HCT116 (cell line): ENCODE measurements around the gene MCRIP2. TPM values are rescaled to one million over a fixed set of nuclear protein-coding genes. Genes with fewer than 3 reads are reported as not detected.

Experiments used
- ATAC-seq: fragments of 200-7000 bp; cut with Tn5 transposase; 2 replicates; pipeline ENCODE4 v1.9.1; 2020; ENCODE audit warnings: mild to moderate bottlenecking, moderate library complexity
- BruUV-seq: library from RNA; stranded (reverse); fragments of 400-500 nt; replicated peaks from 2 replicates; lab custom pipeline; 2021; lab: Mats Ljungman, UMichigan
- CTCF ChIA-PET: fragments of 300-600 bp; sonication (Branson Sonifier 250); formaldehyde crosslinking; loops from one replicate; lab custom pipeline; 2021; ENCODE audit warnings: antibody characterized with exemption; lab: Charles Lee
- POLR2A ChIA-PET: fragments of 300-600, 350-600 bp; sonication (Branson Sonifier 250); formaldehyde crosslinking; loops from one replicate; lab custom pipeline; 2021; ENCODE audit warnings: antibody characterized with exemption; lab: Charles Lee
- RAD21 ChIA-PET, 2 experiments: fragments of 300-600 bp; sonication (Branson Sonifier 250); formaldehyde crosslinking; loops; one replicate each; lab custom pipeline; 2023; ENCODE audit warnings: low total read pairs in 2 of 2; ENCODE audit not compliant: uncharacterized antibody in 2 of 2, unreplicated experiment in 2 of 2, low non-redundant PET in 1 of 2; lab: Charles Lee
- DNase-seq: peaks from one replicate; pipeline ENCODE4 v3.0.0-alpha.2; 2010; ENCODE audit warnings: low read depth, low spot score
- H2AFZ ChIP-seq: fragments of 200-600 bp; shearing (Covaris generic), sonication (generic); 2 replicates; pipeline ENCODE4 v1.6.1; 2017; ENCODE audit warnings: low read depth, mixed run types, mixed read lengths, antibody characterized with exemption, low read length; ENCODE audit not compliant: poor library complexity, severe bottlenecking
- H3K27ac ChIP-seq: 2 replicates; pipeline ENCODE4 v1.5.1; 2012; ENCODE audit warnings: low read depth, low read length
- H3K27me3 ChIP-seq: fragments of 200-600 bp; sonication (generic); 2 replicates; pipeline ENCODE4 v1.6.1; 2016; ENCODE audit warnings: mixed run types, low read length, mixed read lengths; ENCODE audit not compliant: insufficient read depth
- H3K36me3 ChIP-seq, 2 experiments: fragments of 200-500 bp in 1 of 2; fragments of 200-600 bp in 1 of 2; sonication (Bioruptor generic) in 1 of 2; sonication (generic) in 1 of 2; 2 replicates each; pipeline versions ENCODE4 v1.5.1 to v1.6.1; 2014 to 2016; ENCODE audit warnings: low read length in 2 of 2, inconsistent platforms in 1 of 2, mixed read lengths in 1 of 2, mixed run types in 1 of 2; ENCODE audit not compliant: insufficient read depth in 2 of 2, control insufficient read depth in 1 of 2
- H3K4me1 ChIP-seq, 2 experiments: fragments of 200-600 bp in 1 of 2; sonication (generic) in 1 of 2; 2 replicates each; pipeline versions ENCODE4 v1.5.1 to v1.6.1; 2012 to 2017; ENCODE audit warnings: low read length in 2 of 2, inconsistent platforms in 1 of 2, mild to moderate bottlenecking in 1 of 2, mixed read lengths in 1 of 2, mixed run types in 1 of 2, moderate library complexity in 1 of 2; ENCODE audit not compliant: insufficient read depth in 2 of 2, control insufficient read depth in 1 of 2
- H3K4me2 ChIP-seq: fragments of 200-600 bp; sonication (generic); 2 replicates; pipeline ENCODE4 v1.6.1; 2017; ENCODE audit warnings: mixed run types, low read length, mixed read lengths
- H3K4me3 ChIP-seq, 2 experiments: fragments of 200-600 bp in 1 of 2; sonication (generic) in 1 of 2; replicated peaks in 1 of 2; 2 replicates each; pipeline ENCODE4 v1.5.1; 2011 to 2016; ENCODE audit warnings: low read length in 2 of 2, control low read depth in 1 of 2, low read depth in 1 of 2, mild to moderate bottlenecking in 1 of 2, mixed read lengths in 1 of 2, mixed run types in 1 of 2
- H3K79me2 ChIP-seq: fragments of 200-600 bp; sonication (generic); 2 replicates; pipeline ENCODE4 v1.6.1; 2017; ENCODE audit warnings: mild to moderate bottlenecking, mixed run types, low read length, moderate library complexity, mixed read lengths; ENCODE audit not compliant: insufficient read depth
- H3K9ac ChIP-seq: fragments of 200-600 bp; sonication (generic); 2 replicates; pipeline ENCODE4 v1.6.1; 2016; ENCODE audit warnings: low read length, mixed read lengths
- H3K9me2 ChIP-seq: fragments of 200-600 bp; sonication (generic), shearing (Covaris generic); 2 replicates; pipeline ENCODE4 v1.6.1; 2017; ENCODE audit warnings: mixed run types, mild to moderate bottlenecking, moderate library complexity; ENCODE audit not compliant: insufficient read depth
- H3K9me3 ChIP-seq, 2 experiments: fragments of 200-500 bp in 1 of 2; fragments of 200-600 bp in 1 of 2; sonication (Bioruptor generic) in 1 of 2; sonication (generic) in 1 of 2; 2 replicates each; pipeline ENCODE4 v1.6.1; 2014 to 2017; ENCODE audit warnings: low read length in 2 of 2, mixed read lengths in 2 of 2, inconsistent platforms in 1 of 2, low read depth in 1 of 2, mild to moderate bottlenecking in 1 of 2, mixed run types in 1 of 2, moderate library complexity in 1 of 2; ENCODE audit not compliant: control insufficient read depth in 1 of 2, insufficient read depth in 1 of 2
- H4K20me1 ChIP-seq: fragments of 200-600 bp; sonication (generic), shearing (Covaris generic); 2 replicates; pipeline ENCODE4 v1.6.1; 2017; ENCODE audit warnings: mixed run types, mild to moderate bottlenecking, moderate library complexity; ENCODE audit not compliant: insufficient read depth
- CBX3 ChIP-seq: IDR thresholded peaks from 2 replicates; pipeline ENCODE4 v1.6.1; 2012; ENCODE audit warnings: low read depth
- CEBPB ChIP-seq: IDR thresholded peaks from 2 replicates; pipeline ENCODE4 v1.6.1; 2012; ENCODE audit warnings: low read depth
- EGR1 ChIP-seq: IDR thresholded peaks from 2 replicates; pipeline ENCODE4 v1.6.1; 2012; ENCODE audit warnings: low read depth
- FOSL1 ChIP-seq: IDR thresholded peaks from 2 replicates; pipeline ENCODE4 v1.6.1; 2012; ENCODE audit warnings: low read depth
- SIN3A ChIP-seq: IDR thresholded peaks from 2 replicates; pipeline ENCODE4 v1.6.1; 2012; ENCODE audit warnings: low read depth
- SP1 ChIP-seq: IDR thresholded peaks from 2 replicates; pipeline ENCODE4 v1.6.1; 2012; ENCODE audit warnings: low read depth
- SRF ChIP-seq: IDR thresholded peaks from 2 replicates; pipeline ENCODE4 v1.6.1; 2012; ENCODE audit warnings: low read depth
- TCF7L2 ChIP-seq: IDR thresholded peaks from 2 replicates; pipeline ENCODE4 v1.7.0; 2011; ENCODE audit warnings: borderline replicate concordance, inconsistent platforms; ENCODE audit not compliant: insufficient read depth, insufficient read length; ENCODE audit errors: extremely low read depth
- ZNF274 ChIP-seq: fragments of 200-500 bp; sonication (Bioruptor generic); IDR thresholded peaks from 2 replicates; pipeline ENCODE4 v1.6.1; 2014; ENCODE audit warnings: mild to moderate bottlenecking, low read depth, low read length, inconsistent platforms
- intact Hi-C: fragments of 100-400 bp; cut with micrococcal nuclease; formaldehyde crosslinking; loops from 2 replicates; pipeline ENCODE4 v1.10.0; 2022
- total RNA-seq: library from RNA; stranded (reverse); gene quantifications from one replicate; pipeline ENCODE4 v1.2.1, GENCODE V29; 2021; ENCODE audit not compliant: unreplicated experiment
- TF ChIP-seq, protein P1 (sequence below): IDR thresholded peaks from 2 replicates; pipeline ENCODE4 v1.6.1; 2012
- TF ChIP-seq, protein P2 (sequence below): IDR thresholded peaks from 2 replicates; pipeline ENCODE4 v1.6.1; 2012
- TF ChIP-seq, protein P3 (sequence below): IDR thresholded peaks from 2 replicates; pipeline ENCODE4 v1.6.1; 2012; ENCODE audit warnings: low read depth

The MCRIP2 gene
- total RNA-seq, 1 experiment from 2014 or later: 34.9 TPM

DNA sequence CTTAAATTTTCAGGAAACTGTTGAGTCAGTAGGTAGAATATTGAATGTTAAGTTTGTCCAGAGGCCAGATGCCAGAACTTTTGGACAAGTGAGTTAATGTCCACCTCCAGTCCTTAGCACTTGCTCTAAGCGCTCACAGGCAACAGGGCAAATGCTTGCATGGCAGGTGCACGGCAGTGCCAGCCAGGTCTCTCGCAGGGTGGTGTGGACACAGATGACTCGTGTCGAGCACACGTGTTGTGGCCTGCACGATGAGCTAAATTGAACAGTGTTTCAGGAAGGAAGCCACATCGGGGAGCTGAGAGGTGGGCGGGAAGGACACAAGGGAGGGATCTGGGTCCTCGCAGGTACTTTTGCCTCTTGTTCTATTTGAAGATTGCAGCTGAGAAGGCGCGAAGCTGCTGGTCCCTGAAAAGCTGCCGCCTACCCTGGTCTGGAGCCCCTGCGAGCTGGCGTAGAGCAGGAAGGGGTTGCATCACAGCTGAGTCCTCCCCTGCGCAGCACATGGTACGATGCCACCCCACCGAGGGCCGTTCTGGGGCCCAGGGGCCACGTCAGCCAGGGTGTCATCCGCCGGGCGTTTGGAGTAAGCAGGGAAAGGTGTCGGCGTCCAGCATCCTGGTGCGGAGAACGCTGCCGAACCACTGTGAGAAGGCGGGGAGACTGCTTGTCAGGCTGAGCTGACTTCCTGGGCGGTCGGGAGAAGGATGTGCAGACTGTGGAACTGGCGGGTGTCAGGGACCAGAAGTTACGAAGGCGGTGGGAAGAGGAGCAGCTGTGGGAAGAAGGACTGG is 45.5 kb upstream of the MCRIP2 start:
- H4K20me1 ChIP-seq: no peaks in the 10 kb centered on the region
- peaks cover 0 to 3% of the 10 kb centered on the region in 2 experiments; a peak in 1 of 4 replicates for H3K36me3 ChIP-seq
- TF ChIP-seq, protein P1, sequence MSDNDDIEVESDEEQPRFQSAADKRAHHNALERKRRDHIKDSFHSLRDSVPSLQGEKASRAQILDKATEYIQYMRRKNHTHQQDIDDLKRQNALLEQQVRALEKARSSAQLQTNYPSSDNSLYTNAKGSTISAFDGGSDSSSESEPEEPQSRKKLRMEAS: no peak
- TF ChIP-seq TCF7L2: no peak
- TF ChIP-seq, protein P2, sequence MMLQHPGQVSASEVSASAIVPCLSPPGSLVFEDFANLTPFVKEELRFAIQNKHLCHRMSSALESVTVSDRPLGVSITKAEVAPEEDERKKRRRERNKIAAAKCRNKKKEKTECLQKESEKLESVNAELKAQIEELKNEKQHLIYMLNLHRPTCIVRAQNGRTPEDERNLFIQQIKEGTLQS: no peak
- TF ChIP-seq CEBPB: no peak
- no peak for TF ChIP-seq SP1
- TF ChIP-seq SIN3A: no peak
- no peak for TF ChIP-seq ZNF274
- TF ChIP-seq, protein P3, sequence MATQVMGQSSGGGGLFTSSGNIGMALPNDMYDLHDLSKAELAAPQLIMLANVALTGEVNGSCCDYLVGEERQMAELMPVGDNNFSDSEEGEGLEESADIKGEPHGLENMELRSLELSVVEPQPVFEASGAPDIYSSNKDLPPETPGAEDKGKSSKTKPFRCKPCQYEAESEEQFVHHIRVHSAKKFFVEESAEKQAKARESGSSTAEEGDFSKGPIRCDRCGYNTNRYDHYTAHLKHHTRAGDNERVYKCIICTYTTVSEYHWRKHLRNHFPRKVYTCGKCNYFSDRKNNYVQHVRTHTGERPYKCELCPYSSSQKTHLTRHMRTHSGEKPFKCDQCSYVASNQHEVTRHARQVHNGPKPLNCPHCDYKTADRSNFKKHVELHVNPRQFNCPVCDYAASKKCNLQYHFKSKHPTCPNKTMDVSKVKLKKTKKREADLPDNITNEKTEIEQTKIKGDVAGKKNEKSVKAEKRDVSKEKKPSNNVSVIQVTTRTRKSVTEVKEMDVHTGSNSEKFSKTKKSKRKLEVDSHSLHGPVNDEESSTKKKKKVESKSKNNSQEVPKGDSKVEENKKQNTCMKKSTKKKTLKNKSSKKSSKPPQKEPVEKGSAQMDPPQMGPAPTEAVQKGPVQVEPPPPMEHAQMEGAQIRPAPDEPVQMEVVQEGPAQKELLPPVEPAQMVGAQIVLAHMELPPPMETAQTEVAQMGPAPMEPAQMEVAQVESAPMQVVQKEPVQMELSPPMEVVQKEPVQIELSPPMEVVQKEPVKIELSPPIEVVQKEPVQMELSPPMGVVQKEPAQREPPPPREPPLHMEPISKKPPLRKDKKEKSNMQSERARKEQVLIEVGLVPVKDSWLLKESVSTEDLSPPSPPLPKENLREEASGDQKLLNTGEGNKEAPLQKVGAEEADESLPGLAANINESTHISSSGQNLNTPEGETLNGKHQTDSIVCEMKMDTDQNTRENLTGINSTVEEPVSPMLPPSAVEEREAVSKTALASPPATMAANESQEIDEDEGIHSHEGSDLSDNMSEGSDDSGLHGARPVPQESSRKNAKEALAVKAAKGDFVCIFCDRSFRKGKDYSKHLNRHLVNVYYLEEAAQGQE: no peak
- no peak for TF ChIP-seq CBX3
- TF ChIP-seq SRF: no peak
- TF ChIP-seq EGR1: no peak
- TF ChIP-seq FOSL1: no peak
- no peaks in the 10 kb centered on the region for H3K9me2 ChIP-seq
- no peak overlapping the region for H3K27ac ChIP-seq
- DNase-seq (no peak), ATAC-seq (no peak)
- no peaks in the 10 kb centered on the region for H3K27me3 ChIP-seq
- H3K9ac ChIP-seq: no peak overlapping the region
- BruUV-seq: no TSS peak
- no peaks in the 10 kb centered on the region for H3K9me3 ChIP-seq
- H2AFZ ChIP-seq: no peak overlapping the region
- H3K4me3 ChIP-seq: no peak overlapping the region
- H3K4me2 ChIP-seq: no peak overlapping the region
- RAD21 ChIA-PET: no interaction called here
- H3K4me1 ChIP-seq: peaks cover 26 to 29% of the 10 kb centered on the region in 2 experiments
- POLR2A ChIA-PET: no interaction called here
- peaks cover 21% of the 10 kb centered on the region; the same call in 1 of the 2 replicates for H3K79me2 ChIP-seq
- intact Hi-C loops: no loop called here
- CTCF ChIA-PET: no interaction called here
